ENCODE measurements around the gene CTBP2. TPM values are rescaled to one million over a fixed set of nuclear protein-coding genes. Genes with fewer than 3 reads are reported as not detected.

The CTBP2 gene
- total RNA-seq, 1 donor from 2014 or later = 73.0 TPM

- peak overlapping the region; percentile 97 for H3K27ac ChIP-seq
- H3K36me3 ChIP-seq = no peaks in the 10 kb centered on the region
- no peak for ATAC-seq
- peaks cover 44% of the 10 kb centered on the region for H3K4me1 ChIP-seq
- no peaks in the 10 kb centered on the region for H3K9me3 ChIP-seq
- H3K4me3 ChIP-seq = peak overlapping the region; percentile 77
- no peaks in the 10 kb centered on the region for H3K27me3 ChIP-seq (ENCODE audit: low read depth)
- TF ChIP-seq CTCF (IDR thresholded peaks at IDR 0.05) = no peak
- intact Hi-C loops (cut with DNase I) = no loop called here
- peak; percentile 62 for DNase-seq
These were observed 854 bp downstream of the CTBP2 start for GRCh38 chr10:125159486-125159931.

- H3K27me3 ChIP-seq (ENCODE audit: low read depth) = no peaks in the 10 kb centered on the region
- DNase-seq (peak; percentile 76), ATAC-seq (peak; percentile 44 to 53)
- intact Hi-C loops (cut with DNase I) = no loop called here
- no peaks in the 10 kb centered on the region for H3K9me3 ChIP-seq
- peak overlapping the region; percentile 97 for H3K27ac ChIP-seq
- H3K36me3 ChIP-seq = no peaks in the 10 kb centered on the region
- peak overlapping the region; percentile 77 for H3K4me3 ChIP-seq
- no peak for TF ChIP-seq CTCF (IDR thresholded peaks at IDR 0.05)
- H3K4me1 ChIP-seq = peaks cover 50% of the 10 kb centered on the region
These were observed 1.5 kb downstream of the CTBP2 start for GRCh38 chr10:125158601-125159485.

GRCh38 chr10:125158275-125158600 lies 2.1 kb downstream of the CTBP2 start:
- peaks cover 56% of the 10 kb centered on the region for H3K4me1 ChIP-seq
- DNase-seq = no peak
- H3K27me3 ChIP-seq (ENCODE audit: low read depth) = no peaks in the 10 kb centered on the region
- H3K36me3 ChIP-seq = no peaks in the 10 kb centered on the region
- H3K9me3 ChIP-seq = no peaks in the 10 kb centered on the region
- no peak for ATAC-seq
- peak overlapping the region; percentile 77 for H3K4me3 ChIP-seq
- intact Hi-C loops (cut with DNase I) = no loop called here
- peak overlapping the region; percentile 97 for H3K27ac ChIP-seq
- no peak for TF ChIP-seq CTCF (IDR thresholded peaks at IDR 0.05)

GRCh38 chr10:125157505-125157904 lies 2.9 kb downstream of the CTBP2 start:
- no peak for TF ChIP-seq CTCF (IDR thresholded peaks at IDR 0.05)
- ATAC-seq (no peak), DNase-seq (no peak)
- intact Hi-C loops (cut with DNase I) = no loop called here
- peaks cover 64% of the 10 kb centered on the region for H3K4me1 ChIP-seq
- no peaks in the 10 kb centered on the region for H3K36me3 ChIP-seq
- peak overlapping the region; percentile 97 for H3K27ac ChIP-seq
- no peaks in the 10 kb centered on the region for H3K9me3 ChIP-seq
- no peaks in the 10 kb centered on the region for H3K27me3 ChIP-seq (ENCODE audit: low read depth)
- peak overlapping the region; percentile 77 for H3K4me3 ChIP-seq

- Histone ChIP-seq H3K27ac (peak overlapping the region; percentile 97), H3K4me3 (peak overlapping the region; percentile 77), H3K27me3 (ENCODE audit: low read depth) (no peaks in the 10 kb centered on the region), H3K36me3 (no peaks in the 10 kb centered on the region), H3K4me1 (peaks cover 65% of the 10 kb centered on the region), H3K9me3 (no peaks in the 10 kb centered on the region)
- intact Hi-C loops (cut with DNase I) = no loop called here
- no peak for TF ChIP-seq CTCF (IDR thresholded peaks at IDR 0.05)
- no peak for ATAC-seq
- DNase-seq = no peak
These were observed 3.5 kb downstream of the CTBP2 start for GRCh38 chr10:125156739-125157480.

Measured in lower lobe of right lung (tissue), 2 donors.